ENCODE data around the gene MBD3.

The MBD3 gene

DNA sequence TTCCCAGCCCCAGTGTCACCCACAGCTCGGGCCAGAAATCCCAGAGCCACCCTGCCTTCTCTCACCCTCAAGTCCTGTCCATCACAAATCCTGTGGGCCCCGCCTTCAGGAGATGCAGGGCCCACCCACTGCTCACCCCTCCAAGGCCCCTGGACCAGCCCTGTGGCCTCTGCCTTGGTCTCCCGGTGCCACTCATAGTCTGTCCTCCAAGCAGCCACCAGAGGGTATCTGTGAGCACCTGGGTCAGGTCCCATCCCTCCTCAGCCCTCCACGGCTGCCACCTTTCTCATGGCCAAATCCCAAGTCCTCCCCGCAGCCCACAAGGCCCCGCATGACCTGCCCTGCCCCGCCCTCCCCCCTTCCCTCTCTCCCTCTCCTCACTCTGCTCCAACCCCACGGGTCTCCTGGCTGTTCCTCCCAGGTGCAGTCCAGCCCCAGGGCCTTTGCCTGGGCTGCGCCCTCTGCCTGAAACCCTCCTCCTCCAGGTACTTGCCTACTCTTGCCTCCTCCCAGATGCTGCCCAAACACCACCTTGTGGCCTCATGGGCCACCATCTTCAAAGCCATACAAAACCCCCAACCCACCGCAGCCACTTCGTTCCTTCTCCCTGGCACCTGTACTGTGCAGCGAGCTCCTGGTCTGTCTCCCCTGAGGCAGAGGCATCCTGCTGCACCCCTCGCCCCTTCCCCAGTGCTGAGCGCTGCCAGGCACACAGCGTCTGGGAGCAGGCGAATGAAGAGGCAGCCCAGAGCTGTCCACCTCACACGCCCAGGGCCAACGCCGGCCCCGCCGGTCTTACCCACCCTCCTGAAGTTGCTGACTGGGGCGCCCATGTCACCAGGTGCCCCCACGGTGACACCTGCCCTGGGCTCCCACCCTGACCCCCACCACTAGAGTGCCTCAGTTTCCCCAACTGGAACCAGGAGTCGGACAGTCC is 25.8 kb upstream of the MBD3 start:
- DNase-seq, result peak; percentile 13 to 37

DNA sequence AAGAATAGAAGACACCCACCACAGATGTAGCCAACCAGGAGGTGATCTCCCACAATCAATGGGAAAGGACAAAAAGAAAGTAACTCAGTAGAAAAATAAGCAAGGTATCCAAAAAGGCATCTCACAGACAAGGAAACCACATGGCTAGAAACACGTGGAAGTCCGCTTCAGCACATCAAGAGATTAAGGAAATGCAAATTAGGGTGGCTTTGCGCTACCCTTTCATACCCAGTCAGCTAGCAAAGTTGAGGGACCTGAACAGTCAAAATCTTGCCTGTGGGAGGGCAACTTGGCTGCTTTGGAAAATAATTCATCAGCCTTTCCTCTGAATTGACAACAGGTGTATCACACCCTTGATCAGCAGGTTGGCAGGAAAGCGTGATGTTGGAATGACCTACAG is 24.2 kb upstream of the MBD3 start:
- DNase-seq, result no peak

DNA sequence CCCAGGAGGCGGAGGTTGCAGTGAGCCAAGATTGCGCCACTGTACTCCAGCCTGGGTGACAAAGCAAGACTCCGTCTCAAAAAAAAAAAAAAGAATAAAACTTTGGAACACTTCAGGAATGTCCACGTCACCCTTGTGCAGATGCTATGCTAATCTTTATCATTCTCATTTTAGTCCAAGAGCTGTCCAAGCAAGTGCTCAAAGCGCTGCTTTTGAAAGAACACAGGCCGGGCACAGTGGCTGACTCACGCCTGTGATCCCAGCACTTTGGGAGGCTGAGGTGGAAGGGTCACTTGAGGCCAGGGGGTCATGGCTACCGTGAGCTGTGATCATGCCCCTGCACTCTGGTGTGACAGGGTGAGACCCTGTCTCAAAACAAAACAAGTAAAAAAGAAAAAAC is 23.7 kb upstream of the MBD3 start:
- DNase-seq, result no peak

DNA sequence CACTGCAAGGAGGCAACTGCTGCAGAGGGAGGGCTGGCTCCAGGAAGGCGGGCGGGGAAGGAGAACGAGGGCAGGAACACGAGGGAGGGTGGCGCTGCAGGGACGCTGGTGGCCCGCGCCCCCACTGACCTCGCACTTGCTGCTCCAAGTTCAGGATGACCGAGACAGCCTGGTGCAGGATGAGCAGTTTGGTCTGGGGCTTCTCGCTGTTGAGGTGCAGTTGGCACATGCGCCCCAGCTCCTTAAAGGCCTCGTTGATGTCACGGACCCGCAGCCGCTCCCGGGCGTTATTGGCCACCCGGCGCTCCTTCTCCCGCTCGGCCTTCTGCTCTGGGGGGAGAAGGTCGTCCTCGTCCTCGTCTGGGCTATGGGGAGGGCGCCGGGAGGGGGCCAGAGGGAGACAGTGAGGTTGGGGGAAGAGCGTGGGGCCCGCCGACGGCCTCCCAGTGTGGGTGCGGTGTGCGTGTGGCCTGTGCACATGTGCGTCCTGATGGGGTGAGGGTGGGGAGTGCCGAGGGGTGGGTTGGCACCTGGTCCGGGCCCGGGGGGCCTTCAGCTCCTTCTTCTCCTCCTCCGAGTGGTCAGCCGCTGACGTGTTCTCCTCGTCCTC is 22.6 kb upstream of the MBD3 start:
- no peak for DNase-seq

DNA sequence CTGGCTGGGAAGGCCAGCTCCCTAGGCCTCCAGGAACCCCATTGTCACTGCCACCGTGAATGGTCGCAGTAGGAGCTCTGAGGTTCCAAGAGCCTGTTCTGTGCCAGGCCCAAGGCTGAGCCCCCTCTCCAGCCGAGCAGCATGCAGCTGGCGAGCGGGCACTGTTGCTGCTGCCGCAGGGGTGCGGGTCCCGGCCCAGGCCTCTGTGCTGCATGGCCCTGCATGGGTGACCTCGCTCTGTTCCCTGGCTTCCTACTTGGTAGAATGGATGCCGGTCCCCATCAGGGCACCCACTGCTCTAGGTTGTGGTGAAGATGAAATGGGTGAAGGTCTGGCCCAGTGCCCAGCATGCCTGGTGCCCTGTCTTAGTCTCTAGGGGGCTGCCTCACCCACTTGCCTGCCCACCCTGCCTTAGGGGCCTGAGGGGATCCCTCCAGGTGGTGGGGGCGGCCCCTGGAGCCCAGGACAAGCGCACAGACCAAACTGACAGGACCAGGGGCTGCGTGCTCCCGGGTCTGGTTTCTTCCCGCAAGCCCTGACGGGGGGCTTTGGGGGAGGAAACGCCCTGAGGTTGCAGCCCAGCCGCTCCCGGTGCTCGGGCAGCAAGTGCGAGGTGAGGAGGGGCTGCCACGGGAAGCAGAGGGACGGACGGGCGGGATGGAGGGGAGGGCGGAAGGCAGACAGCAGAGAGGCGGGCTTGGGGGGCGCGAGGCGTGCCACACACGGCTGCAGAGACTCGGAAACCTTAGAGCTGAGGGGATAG is 21.3 kb upstream of the MBD3 start:
- DNase-seq, result no peak

GRCh38 chr19:1613146-1613545 is 20.5 kb upstream of the MBD3 start:
- DNase-seq, result no peak

DNA sequence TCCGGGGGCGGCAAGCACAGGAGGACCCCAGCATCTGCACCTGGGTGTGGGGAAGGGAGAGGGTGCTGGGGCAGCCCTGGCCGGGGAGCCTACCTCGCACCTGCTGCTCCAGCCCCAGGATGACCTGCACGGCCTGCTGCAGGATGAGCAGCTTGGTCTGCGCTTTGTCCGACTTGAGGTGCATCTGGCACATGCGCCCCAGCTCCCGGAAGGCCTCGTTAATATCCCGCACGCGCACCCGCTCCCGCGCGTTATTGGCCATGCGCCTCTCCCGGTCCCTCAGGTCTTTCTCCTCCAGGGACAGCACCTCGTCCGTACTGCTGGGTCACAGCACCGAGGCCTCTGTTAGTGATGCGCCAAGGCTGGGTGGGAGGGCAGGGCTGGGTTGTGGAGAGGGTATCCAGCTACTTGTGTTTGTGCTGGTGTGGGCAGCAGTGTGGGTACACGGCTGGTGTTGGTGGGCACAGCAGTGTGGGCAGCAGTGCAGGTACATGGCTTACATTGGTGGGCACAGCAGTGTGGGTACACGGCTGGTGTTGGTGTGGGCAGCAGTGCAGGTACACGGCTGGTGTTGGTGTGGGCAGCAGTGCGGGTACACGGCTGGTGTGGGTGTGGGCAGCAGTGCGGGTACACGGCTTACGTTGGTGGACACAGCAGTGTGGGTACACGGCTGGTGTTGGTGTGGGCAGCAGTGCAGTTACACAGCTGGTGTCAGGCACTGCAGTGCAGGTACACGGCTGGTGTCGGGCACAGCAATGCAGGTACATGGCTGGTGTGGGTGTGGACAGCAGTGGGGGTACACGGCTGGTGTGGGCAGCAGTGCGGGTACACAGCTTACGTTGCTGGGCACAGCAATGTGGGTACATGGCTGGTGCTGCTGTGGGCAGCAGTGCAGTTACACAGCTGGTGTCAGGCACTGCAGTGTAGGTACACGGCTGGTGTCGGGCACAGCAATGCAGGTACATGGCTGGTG is 19.7 kb upstream of the MBD3 start:
- no peak for DNase-seq

DNA sequence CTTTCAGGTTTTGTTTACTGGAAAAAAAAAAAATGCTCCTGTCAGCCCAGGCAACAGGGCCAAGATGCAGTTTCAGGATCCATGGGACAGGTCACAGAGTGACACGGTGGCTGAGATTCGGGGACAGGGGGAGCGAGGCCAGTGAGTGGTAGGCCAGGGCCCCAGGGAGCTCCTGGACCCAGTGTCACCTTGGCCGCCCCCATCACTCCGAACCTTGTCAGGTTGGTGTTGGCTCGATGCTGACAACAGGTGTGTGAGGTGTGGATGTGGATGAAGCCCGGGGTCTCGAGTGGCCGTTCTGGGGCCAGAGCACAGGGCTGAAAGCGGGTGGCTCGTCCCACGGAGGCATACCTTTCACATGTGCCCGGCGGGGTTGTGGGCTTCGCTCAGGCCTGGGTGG is 18.7 kb upstream of the MBD3 start:
- no peak for DNase-seq

- DNase-seq, result no peak
Observed at GRCh38 chr19:1610579-1610978, 17.9 kb upstream of the MBD3 start.

DNA sequence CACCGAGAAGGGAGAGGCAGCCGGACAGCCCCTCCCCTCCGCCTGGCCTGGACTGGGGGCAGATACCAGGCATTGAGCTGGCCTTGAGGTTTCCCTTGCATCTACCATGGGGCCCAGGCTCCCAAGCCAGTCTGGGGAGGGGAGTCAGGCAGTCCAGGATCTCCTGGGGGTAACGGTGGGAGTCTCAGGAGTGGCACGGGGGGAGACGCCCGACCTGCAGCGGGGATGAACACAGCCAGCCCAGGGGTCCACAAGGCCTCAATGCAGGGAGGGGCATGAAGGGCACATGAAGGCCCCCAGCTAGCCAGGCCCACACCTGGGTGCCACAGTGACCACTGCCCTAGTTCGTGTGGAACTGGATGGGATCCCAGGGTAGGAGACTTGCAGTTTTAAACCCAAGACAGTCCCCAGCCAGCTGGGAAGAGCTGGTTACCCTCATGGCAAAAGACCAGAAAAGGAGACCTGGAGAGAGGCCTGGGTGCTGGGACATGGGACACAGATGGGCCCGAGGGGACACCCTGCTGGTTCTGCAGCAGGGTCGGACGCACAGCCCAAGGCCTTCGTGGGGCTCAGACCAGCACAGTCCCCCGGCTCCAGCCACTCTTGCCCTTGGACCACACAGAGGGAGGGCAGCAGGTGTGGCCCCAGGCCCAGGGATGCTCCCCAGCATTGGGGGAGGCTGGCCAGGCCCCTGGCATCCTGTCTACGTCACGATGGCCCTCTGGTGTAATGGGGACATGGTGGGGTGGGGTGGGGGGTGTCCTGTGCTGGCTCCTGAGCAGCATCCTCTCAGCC is 17.2 kb upstream of the MBD3 start:
- no peak for DNase-seq

DNA sequence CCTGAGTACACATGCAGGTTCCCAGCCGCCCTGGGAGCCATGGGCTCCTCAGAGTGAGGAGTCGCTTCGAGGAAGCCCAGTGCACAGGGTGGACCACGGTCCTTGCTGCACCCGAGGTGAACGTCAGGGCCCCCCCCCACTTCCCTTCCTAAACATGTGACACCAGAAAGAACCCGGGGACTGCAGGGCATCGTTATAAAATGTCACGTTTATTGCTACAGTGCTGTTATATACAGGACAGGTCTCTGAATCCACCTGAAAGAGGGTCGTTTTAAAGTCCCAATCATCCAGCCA is 16.4 kb upstream of the MBD3 start:
- peak; percentile 26 to 53 for DNase-seq

DNA sequence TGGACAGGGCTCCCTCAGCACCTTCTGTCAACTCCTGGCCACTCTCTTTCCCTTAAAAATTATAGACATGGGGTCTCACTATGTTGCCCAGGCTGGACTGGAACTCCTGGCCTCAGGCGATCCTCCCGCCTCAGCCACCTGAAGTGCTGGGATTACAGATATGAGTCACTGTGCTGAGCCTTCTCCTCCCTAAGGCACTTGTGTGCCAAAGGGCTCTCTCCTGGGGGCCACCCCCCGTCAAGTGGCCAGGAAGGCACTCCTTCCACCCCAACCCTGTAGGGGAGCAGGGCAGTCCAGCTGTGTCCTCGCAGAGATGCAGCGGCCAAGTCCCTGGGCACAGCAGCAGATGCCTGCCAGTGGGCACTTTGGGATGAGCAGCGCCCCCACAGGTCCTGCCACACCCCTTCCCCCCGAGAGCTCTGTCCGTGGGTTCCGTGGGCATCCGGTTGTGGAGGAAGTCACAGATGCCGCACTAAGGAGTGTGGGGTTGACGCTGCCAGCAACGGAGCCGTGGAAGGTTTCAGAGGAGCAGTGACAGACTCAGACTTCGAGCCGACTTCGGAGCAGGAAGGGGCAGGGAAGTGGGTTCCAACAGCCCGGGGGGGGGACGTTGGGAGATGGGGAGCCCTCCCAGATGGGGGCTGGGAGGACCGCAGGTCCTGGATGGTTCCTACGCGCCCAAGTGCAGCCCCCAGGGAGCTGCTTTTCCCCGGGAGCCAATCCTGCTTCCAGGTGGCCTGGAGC is 15.9 kb upstream of the MBD3 start:
- DNase-seq, result peak in 1 of 2 experiments; percentile 22

DNA sequence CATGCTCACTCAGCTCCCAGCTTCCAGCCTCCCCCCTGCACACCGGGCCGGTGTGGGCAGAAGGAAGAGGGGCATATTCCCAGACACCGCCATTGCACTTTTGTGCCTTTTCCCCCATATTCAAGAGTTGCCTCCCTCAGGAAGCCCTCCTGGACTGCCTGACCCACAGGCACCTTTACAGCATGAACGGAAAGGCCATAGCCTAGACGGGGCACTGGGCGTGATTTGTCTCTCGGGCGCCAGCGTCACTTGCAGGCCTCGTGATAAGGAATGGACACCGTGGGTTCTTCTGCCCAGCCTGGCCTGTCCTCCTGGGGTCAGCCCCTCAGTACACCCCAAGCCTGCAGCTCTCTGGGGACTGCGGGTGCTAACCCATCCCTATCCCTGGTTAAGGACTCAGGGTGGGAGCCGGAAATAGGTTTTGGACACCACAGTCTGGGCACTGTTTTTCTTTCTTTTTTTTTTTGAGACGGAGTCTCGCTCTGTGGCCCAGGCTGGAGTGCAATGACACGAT is 13.5 kb upstream of the MBD3 start:
- DNase-seq, result no peak

DNA sequence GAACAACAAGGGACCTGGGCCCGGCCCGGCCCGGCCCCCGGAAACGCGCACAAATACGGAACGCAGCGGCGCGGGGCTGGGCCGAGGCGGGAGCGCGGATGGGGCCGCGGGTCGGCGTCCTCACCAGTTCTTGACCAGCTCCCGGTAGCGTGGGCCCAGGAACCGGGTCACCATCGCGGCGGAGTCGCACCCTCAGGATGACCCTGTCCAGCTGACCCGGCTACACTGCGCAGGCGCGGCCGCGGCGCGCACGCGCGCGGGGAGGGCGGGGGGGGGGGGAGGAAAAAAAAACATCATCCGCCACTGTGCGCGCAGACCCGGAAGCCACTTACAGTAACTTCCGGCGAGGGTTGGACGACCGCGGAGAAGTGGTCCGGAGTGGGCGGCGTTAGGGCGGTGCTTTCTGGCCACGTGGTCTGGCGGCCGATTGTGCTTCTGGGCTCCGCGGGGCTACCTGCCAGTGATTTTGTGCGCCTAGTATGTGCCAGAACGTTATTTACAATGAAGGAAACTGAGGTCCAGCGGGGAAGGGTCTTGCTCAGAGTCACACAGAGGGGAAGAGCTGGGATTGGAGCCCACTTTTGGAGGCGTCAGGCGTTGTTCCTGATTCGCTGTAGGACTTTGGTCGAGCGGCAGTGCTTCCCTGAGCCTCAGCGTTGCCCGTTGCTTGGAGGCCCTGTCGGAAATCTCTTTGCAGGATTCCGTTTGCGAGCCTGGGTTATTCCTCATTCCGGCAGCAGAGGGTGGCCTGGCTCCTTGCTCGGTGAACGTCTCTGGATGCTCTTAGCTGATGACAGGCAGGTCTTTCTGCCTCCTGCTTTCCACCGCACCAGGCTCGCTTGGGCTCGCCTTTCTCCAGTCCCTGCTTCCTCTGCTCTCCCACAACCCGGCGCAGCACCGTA is 12.8 kb upstream of the MBD3 start, which contains the start of gene UQCR11:
Gene UQCR11 (minus strand): TSS at position 227 of the 902 bp plus-strand sequence. CDS start 53 bp downstream, at position 174.
- DNase-seq, result peak; percentile 94

DNA sequence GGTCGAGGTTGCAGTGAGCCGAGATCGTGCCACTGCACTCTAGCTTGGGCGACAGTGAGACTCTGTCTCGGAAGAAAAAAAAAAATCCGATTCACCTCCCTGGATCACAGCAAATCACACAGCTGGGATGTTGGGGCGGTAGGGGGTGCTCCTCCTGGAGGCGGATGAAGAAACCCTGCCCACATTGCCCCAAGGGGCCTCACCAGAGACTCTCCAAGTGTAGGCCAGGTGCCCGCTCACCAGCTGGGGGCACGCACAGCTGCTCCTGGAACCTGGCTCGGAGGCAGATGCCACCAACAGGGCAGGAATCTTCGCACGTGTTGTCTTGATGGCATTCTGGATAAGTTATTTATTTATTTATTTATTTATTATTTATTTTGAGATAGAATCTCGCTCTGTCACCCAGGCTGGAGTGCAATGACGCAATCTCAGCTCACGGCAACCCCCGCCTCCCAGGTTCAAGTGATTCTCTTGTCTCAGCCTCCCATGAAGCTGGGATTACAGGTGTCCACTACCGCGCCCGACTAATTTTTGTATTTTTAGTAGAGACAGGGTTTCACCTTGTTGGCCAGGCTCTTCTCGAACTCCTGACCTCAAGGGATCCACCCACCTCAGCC is 9.5 kb upstream of the MBD3 start:
- no peak for DNase-seq

DNA sequence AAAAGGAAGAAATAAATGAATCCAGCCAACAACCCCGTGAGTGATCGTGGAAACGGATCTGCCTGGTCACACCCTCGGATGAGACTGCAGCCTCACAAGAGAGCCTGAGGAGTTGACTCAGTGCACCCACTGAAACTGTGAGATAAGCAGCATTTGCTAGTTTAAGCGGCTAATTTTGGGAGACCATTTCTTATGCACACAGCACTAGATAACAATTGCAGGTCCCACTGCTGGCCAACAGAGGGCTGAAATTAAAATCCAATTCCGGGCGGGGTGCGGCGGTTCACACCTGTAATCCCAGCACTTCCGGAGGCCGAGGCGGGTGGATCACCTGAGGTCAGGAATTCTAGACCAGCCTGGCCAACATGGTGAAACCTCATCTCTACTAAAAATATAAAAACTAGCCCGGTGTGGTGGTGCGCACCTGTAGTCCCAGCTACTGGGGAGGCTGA is 9.0 kb upstream of the MBD3 start:
- DNase-seq, result peak; percentile 5 to 25

- no peak for DNase-seq
Observed at GRCh38 chr19:1599460-1599846, 6.8 kb upstream of the MBD3 start.

DNA sequence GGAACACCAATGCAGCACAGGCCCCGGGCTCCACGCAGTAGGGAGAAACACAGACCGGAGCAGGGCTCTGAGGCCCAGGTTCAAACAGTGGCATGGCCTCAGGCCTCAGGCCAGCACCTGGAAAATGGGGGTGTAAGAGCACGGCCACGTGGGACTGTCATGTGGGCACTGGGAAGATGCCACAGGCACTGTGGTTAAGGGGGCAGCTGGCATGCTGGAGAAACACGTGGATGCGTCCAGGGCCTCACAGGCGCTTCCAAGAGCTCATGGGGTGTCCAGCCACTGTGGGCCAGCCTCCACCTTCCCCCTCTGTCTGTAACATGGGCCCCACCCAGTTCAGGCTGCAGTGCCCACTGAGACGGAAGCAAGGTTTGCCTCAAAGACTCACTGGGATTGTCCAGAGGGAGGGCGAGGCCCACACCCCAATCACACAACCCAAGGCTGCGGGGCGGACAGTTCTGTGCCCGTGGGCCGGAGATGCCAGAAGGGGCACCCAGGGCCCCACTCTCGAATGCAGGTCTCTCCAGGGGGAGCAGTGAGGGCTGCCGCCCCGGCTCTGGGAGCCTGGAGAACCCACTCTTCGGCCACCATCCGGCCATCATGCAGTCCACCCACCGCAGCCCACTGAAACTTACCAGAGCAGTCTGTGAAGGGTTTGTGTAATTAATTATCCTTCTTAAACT is 6.3 kb upstream of the MBD3 start:
- DNase-seq, result no peak

DNA sequence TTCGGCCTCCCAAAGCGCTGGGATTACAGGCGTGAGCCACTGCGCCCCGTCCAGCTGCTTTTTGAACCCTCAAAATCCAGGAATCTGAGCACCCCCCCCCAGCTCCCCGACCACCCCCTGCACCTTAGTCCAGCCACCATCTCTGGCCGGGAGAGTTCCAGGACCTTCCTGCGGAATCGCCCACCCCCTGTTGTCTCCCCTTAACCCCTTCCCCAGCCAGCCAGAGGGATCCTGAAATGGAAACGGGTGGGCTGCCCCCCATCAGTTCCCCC is 772 bp upstream of the MBD3 start:
- DNase-seq, result no peak
